ENCODE results near the gene NLRC5.

GRCh38 chr16:57084257-57084770, 95.0 kb downstream of the NLRC5 start:
- TF ChIP-seq CTCF (IDR thresholded peaks at IDR 0.05; ENCODE audit: low read length) (peak; percentile 98), EZH2 (IDR thresholded peaks at IDR 0.05; ENCODE audit: borderline replicate concordance, low read length) (no peak)

Data from OCI-LY1 (cell line).